Measurements from ENCODE around the gene LRRC71. TPM values are rescaled to one million over a fixed set of nuclear protein-coding genes. Genes with fewer than 3 reads are reported as not detected.

LRRC71 gene
- total RNA-seq, 1 donor from 2014 or later: not detected

DNA sequence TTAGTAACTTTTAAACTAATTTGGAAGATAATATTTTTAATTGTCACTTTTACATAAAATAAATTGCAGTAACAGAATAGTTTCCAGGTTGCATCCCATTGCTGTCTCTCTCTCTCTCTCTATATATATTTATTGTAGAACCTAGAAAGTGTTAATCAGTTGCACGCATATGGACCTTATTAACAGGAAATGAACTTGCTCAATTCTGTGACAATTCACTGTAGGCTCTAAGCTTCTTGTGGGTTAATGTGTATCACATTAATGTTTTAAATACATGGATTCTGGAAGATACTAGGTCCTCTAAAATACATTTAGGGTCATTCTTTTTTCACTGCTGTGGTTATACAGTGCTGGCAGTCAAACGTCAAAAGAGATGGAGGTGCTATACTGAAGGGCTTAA is 33.1 kb downstream of the LRRC71 start:
- DNase-seq (ENCODE audit: low read depth, low spot score): no peak
- H3K36me3 Mint-ChIP-seq (ENCODE audit: low read depth): peaks cover 28% of the 10 kb centered on the region
- no peak overlapping the region for H3K27ac Mint-ChIP-seq (ENCODE audit: unreplicated experiment)
- TF ChIP-seq CTCF (conservative IDR thresholded peaks at IDR 0.05): no peak
- H3K4me3 Mint-ChIP-seq: no peak overlapping the region
- no peaks in the 10 kb centered on the region for H3K9me3 Mint-ChIP-seq
- no peaks in the 10 kb centered on the region for H3K27me3 Mint-ChIP-seq (ENCODE audit: low read depth)
- no peaks in the 10 kb centered on the region for H3K4me1 Mint-ChIP-seq

DNA sequence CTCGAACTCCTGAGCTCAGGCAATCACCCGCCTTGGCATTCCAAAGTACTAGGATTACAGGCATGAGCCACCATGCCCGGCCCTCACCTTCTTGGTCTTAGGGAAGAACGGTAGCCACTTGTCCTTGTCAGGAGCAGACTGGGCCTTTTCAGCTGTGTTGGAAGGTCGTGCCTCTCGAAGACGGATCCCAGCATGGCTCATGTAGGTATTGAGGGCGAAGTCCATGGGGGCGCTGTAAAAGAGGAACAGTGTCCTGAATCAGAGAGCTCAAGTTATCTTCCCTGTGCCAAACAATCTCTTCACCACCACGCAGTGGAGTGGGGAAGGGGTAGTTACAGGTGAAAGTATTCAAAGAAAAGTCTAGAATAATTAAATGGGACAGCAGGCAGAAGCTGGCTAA is 35.9 kb downstream of the LRRC71 start:
- Mint-ChIP-seq H3K4me3 (no peak overlapping the region), H3K4me1 (no peaks in the 10 kb centered on the region), H3K36me3 (ENCODE audit: low read depth) (peaks cover 20% of the 10 kb centered on the region), H3K9me3 (no peaks in the 10 kb centered on the region), H3K27ac (ENCODE audit: unreplicated experiment) (peak overlapping the region; percentile 57), H3K27me3 (ENCODE audit: low read depth) (no peaks in the 10 kb centered on the region)
- no peak for TF ChIP-seq CTCF (conservative IDR thresholded peaks at IDR 0.05)
- DNase-seq (ENCODE audit: low read depth, low spot score): no peak

- Mint-ChIP-seq H3K9me3 (no peaks in the 10 kb centered on the region), H3K4me1 (no peaks in the 10 kb centered on the region), H3K36me3 (ENCODE audit: low read depth) (peaks cover 24% of the 10 kb centered on the region), H3K4me3 (no peak overlapping the region), H3K27ac (ENCODE audit: unreplicated experiment) (no peak overlapping the region), H3K27me3 (ENCODE audit: low read depth) (no peaks in the 10 kb centered on the region)
- no peak for TF ChIP-seq CTCF (conservative IDR thresholded peaks at IDR 0.05)
- DNase-seq (ENCODE audit: low read depth, low spot score): no peak
Measured at GRCh38 chr1:156957634-156958033, 37.2 kb downstream of the LRRC71 start.

- no peaks in the 10 kb centered on the region for H3K9me3 Mint-ChIP-seq
- DNase-seq (ENCODE audit: low read depth, low spot score): no peak
- peak overlapping the region; percentile 74 for H3K27ac Mint-ChIP-seq (ENCODE audit: unreplicated experiment)
- no peaks in the 10 kb centered on the region for H3K27me3 Mint-ChIP-seq (ENCODE audit: low read depth)
- TF ChIP-seq CTCF (conservative IDR thresholded peaks at IDR 0.05): no peak
- H3K4me3 Mint-ChIP-seq: no peak overlapping the region
- no peaks in the 10 kb centered on the region for H3K4me1 Mint-ChIP-seq
- H3K36me3 Mint-ChIP-seq (ENCODE audit: low read depth): peaks cover 27% of the 10 kb centered on the region
Measured at GRCh38 chr1:156958247-156958714, 37.8 kb downstream of the LRRC71 start.

- DNase-seq (ENCODE audit: low read depth, low spot score): no peak
- Mint-ChIP-seq H3K4me1 (no peaks in the 10 kb centered on the region), H3K36me3 (ENCODE audit: low read depth) (peaks cover 26% of the 10 kb centered on the region), H3K27ac (ENCODE audit: unreplicated experiment) (no peak overlapping the region), H3K27me3 (ENCODE audit: low read depth) (no peaks in the 10 kb centered on the region), H3K9me3 (no peaks in the 10 kb centered on the region), H3K4me3 (no peak overlapping the region)
- TF ChIP-seq CTCF (conservative IDR thresholded peaks at IDR 0.05): no peak
Measured at GRCh38 chr1:156959414-156959813, 39.0 kb downstream of the LRRC71 start.

GRCh38 chr1:156959925-156960324 is 39.5 kb downstream of the LRRC71 start:
- H3K27me3 Mint-ChIP-seq (ENCODE audit: low read depth): no peaks in the 10 kb centered on the region
- no peak overlapping the region for H3K4me3 Mint-ChIP-seq
- DNase-seq (ENCODE audit: low read depth, low spot score): no peak
- no peaks in the 10 kb centered on the region for H3K9me3 Mint-ChIP-seq
- TF ChIP-seq CTCF (conservative IDR thresholded peaks at IDR 0.05): no peak
- peaks cover 23% of the 10 kb centered on the region for H3K36me3 Mint-ChIP-seq (ENCODE audit: low read depth)
- no peak overlapping the region for H3K27ac Mint-ChIP-seq (ENCODE audit: unreplicated experiment)
- H3K4me1 Mint-ChIP-seq: no peaks in the 10 kb centered on the region

Measured in neural crest cell (in vitro differentiated cells).